Measurements from ENCODE around the gene CDA.

The CDA gene

DNA sequence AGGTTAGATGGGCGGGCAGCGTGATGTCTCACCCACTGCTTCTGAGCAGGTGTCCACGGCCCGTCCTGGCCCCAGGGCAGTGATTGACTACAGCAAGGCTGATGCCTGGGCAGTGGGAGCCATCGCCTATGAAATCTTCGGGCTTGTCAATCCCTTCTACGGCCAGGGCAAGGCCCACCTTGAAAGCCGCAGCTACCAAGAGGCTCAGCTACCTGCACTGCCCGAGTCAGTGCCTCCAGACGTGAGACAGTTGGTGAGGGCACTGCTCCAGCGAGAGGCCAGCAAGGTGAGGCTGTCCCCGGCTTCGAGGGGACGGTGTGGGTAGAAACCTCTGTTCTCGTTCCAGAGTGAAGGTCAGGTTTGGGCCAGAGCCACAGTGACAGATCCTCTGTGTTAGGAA lies 60.0 kb downstream of the CDA start:
- no peak for TF ChIP-seq CTCF (IDR thresholded peaks at IDR 0.05)
- H3K9me3 Mint-ChIP-seq, result no peaks in the 10 kb centered on the region
- no peak overlapping the region for H3K4me3 Mint-ChIP-seq
- no peak overlapping the region for H3K27ac Mint-ChIP-seq
- peaks cover 51% of the 10 kb centered on the region for H3K36me3 Mint-ChIP-seq (ENCODE audit: low read depth)
- no peaks in the 10 kb centered on the region for H3K4me1 Mint-ChIP-seq
- H3K27me3 Mint-ChIP-seq (ENCODE audit: low read depth, poor library complexity), result peaks cover 3% of the 10 kb centered on the region
- DNase-seq, result no peak

GRCh38 chr1:20652300-20652699 lies 63.4 kb downstream of the CDA start:
- H3K36me3 Mint-ChIP-seq (ENCODE audit: low read depth), result peaks cover 82% of the 10 kb centered on the region
- H3K27ac Mint-ChIP-seq, result no peak overlapping the region
- H3K4me1 Mint-ChIP-seq, result no peaks in the 10 kb centered on the region
- DNase-seq, result no peak
- H3K9me3 Mint-ChIP-seq, result no peaks in the 10 kb centered on the region
- H3K27me3 Mint-ChIP-seq (ENCODE audit: low read depth, poor library complexity), result peaks cover 3% of the 10 kb centered on the region
- no peak for TF ChIP-seq CTCF (IDR thresholded peaks at IDR 0.05)
- no peak overlapping the region for H3K4me3 Mint-ChIP-seq

DNA sequence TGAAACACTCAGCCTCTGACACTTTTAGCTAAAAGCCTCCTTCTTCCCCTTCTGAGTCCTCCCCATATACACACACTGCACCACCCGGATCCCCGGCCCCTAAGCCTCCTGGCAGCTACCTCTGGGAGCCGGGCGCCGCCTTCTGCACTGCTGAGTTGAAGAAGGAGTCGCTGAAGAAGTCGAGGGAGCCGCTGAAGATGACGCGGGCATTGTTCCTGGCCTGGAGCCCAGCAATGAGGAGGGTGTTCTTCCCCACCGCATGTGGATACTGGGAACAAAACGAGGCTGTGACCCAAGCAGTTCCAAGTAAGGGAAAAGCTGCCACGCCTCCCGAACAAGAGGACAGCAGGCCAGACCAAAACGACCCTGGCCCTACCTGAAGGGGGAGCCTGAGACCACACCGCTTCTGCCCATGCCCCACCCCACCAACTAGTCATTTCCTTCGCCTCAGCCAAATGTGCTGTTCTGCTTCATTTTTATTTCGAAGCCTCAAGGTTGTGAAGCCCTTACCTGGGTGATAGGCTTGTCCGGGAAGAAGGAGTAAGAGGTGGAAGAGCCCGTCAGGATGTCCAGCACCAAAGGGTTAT lies 65.3 kb downstream of the CDA start:
- no peaks in the 10 kb centered on the region for H3K9me3 Mint-ChIP-seq
- peaks cover 3% of the 10 kb centered on the region for H3K27me3 Mint-ChIP-seq (ENCODE audit: low read depth, poor library complexity)
- no peak for TF ChIP-seq CTCF (IDR thresholded peaks at IDR 0.05)
- DNase-seq, result no peak
- peaks cover 2% of the 10 kb centered on the region for H3K4me1 Mint-ChIP-seq
- no peak overlapping the region for H3K27ac Mint-ChIP-seq
- peaks cover 80% of the 10 kb centered on the region for H3K36me3 Mint-ChIP-seq (ENCODE audit: low read depth)
- H3K4me3 Mint-ChIP-seq, result no peak overlapping the region

GRCh38 chr1:20657024-20657423 lies 68.1 kb downstream of the CDA start:
- peaks cover 22% of the 10 kb centered on the region for H3K4me1 Mint-ChIP-seq
- H3K9me3 Mint-ChIP-seq, result no peaks in the 10 kb centered on the region
- no peak overlapping the region for H3K27ac Mint-ChIP-seq
- H3K36me3 Mint-ChIP-seq (ENCODE audit: low read depth), result peaks cover 63% of the 10 kb centered on the region
- H3K4me3 Mint-ChIP-seq, result no peak overlapping the region
- peaks cover 3% of the 10 kb centered on the region for H3K27me3 Mint-ChIP-seq (ENCODE audit: low read depth, poor library complexity)
- DNase-seq, result no peak
- TF ChIP-seq CTCF (IDR thresholded peaks at IDR 0.05), result no peak

GRCh38 chr1:20658166-20658915 lies 69.4 kb downstream of the CDA start:
- no peak overlapping the region for H3K27ac Mint-ChIP-seq
- peaks cover 50% of the 10 kb centered on the region for H3K36me3 Mint-ChIP-seq (ENCODE audit: low read depth)
- DNase-seq, result no peak
- peaks cover 31% of the 10 kb centered on the region for H3K4me1 Mint-ChIP-seq
- no peak overlapping the region for H3K4me3 Mint-ChIP-seq
- no peak for TF ChIP-seq CTCF (IDR thresholded peaks at IDR 0.05)
- no peaks in the 10 kb centered on the region for H3K9me3 Mint-ChIP-seq
- H3K27me3 Mint-ChIP-seq (ENCODE audit: low read depth, poor library complexity), result no peaks in the 10 kb centered on the region

DNA sequence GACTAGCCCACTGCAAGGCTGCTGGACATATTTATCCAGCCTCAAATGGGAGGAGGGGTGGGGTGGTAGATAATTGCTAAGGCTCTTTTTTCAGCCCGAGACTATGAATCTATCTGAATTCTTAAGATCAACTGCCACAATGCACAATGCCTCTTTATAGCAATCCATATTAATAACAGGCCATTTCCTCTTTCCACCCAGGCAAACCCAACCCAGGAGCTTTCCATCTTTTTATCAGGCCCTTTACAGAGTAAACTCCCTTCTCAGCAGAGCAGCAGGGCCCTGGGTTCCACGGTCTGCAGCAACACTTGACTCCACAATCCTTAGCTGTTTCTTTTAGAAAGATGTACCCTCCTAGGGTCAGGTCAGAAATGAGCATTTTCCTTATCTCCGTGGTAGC lies 71.5 kb downstream of the CDA start:
- H3K27me3 Mint-ChIP-seq (ENCODE audit: low read depth, poor library complexity), result no peaks in the 10 kb centered on the region
- H3K9me3 Mint-ChIP-seq, result no peaks in the 10 kb centered on the region
- H3K4me1 Mint-ChIP-seq, result peaks cover 31% of the 10 kb centered on the region
- peak overlapping the region; percentile 27 for H3K27ac Mint-ChIP-seq
- no peak for TF ChIP-seq CTCF (IDR thresholded peaks at IDR 0.05)
- peaks cover 32% of the 10 kb centered on the region for H3K36me3 Mint-ChIP-seq (ENCODE audit: low read depth)
- peak overlapping the region; percentile 94 for H3K4me3 Mint-ChIP-seq
- no peak for DNase-seq
